HL-60 (cell line): ENCODE results near the gene KCNH1.

ENCODE experiments used
- DNase-seq, 2 experiments: peaks; one replicate each; pipeline ENCODE4 v3.0.0-alpha.2; 2010 to 2020; ENCODE audit warnings: low read depth in 1 of 2, low spot score in 1 of 2
- H3K27ac ChIP-seq: fragments of 250-450 bp; sonication (Bioruptor Pico); replicated peaks from 2 replicates; pipeline ENCODE4 v1.5.1; 2020; ENCODE audit warnings: mild to moderate bottlenecking, moderate library complexity
- H3K27me3 ChIP-seq: fragments of 250-450 bp; sonication (Bioruptor Pico); 2 replicates; pipeline ENCODE4 v1.5.1; 2021; ENCODE audit warnings: mild to moderate bottlenecking, moderate library complexity; ENCODE audit not compliant: insufficient read depth, poor library complexity, severe bottlenecking
- H3K4me3 ChIP-seq: replicated peaks from 2 replicates; pipeline ENCODE4 v1.5.1; 2011; ENCODE audit warnings: mild to moderate bottlenecking, control low read depth, low read length; ENCODE audit not compliant: insufficient read depth
- CTCF ChIP-seq: IDR thresholded peaks from one replicate; pipeline ENCODE4 v1.5.1; 2011; ENCODE audit warnings: low read length, control low read depth, inconsistent platforms; ENCODE audit not compliant: insufficient read depth
- GABPA ChIP-seq: IDR thresholded peaks from 2 replicates; pipeline ENCODE4 v1.6.1; 2012; ENCODE audit warnings: low read depth
- POLR2AphosphoS5 ChIP-seq: IDR thresholded peaks from 2 replicates; pipeline ENCODE4 v1.6.1; 2012; ENCODE audit warnings: low read depth
- REST ChIP-seq: IDR thresholded peaks from 2 replicates; pipeline ENCODE4 v1.6.1; 2012; ENCODE audit warnings: low read depth; ENCODE audit not compliant: insufficient replicate concordance
- SPI1 ChIP-seq: IDR thresholded peaks from 2 replicates; pipeline ENCODE4 v1.6.1; 2012; ENCODE audit warnings: low read depth, mild to moderate bottlenecking, borderline replicate concordance

The KCNH1 gene

GRCh38 chr1:210920716-210921694, 212.9 kb downstream of the KCNH1 start:
- no peak for TF ChIP-seq POLR2AphosphoS5
- TF ChIP-seq GABPA, result no peak
- no peak for TF ChIP-seq SPI1
- TF ChIP-seq CTCF, result no peak
- TF ChIP-seq REST, result no peak
- no peak overlapping the region for H3K27ac ChIP-seq
- no peaks in the 10 kb centered on the region for H3K27me3 ChIP-seq
- DNase-seq, result no peak
- H3K4me3 ChIP-seq, result no peak overlapping the region

GRCh38 chr1:210920258-210920657, 213.7 kb downstream of the KCNH1 start:
- Histone ChIP-seq H3K4me3 (no peak overlapping the region), H3K27ac (no peak overlapping the region), H3K27me3 (no peaks in the 10 kb centered on the region)
- TF ChIP-seq SPI1 (no peak), REST (no peak), GABPA (no peak), POLR2AphosphoS5 (no peak), CTCF (no peak)
- DNase-seq, result peak in 1 of 2 experiments; percentile 4

- no peaks in the 10 kb centered on the region for H3K27me3 ChIP-seq
- DNase-seq, result no peak
- H3K27ac ChIP-seq, result no peak overlapping the region
- H3K4me3 ChIP-seq, result no peak overlapping the region
- no peak for TF ChIP-seq SPI1
- no peak for TF ChIP-seq REST
Measured at GRCh38 chr1:210918893-210919292, 215.1 kb downstream of the KCNH1 start.
